ENCODE data around the gene TFAM. TPM values are rescaled to one million over a fixed set of nuclear protein-coding genes. Genes with fewer than 3 reads are reported as not detected.
"Not testable (repeated sequence)": the region's sequence is repeated elsewhere in the genome, so short reads cannot be mapped to it uniquely, and the experiment has no call there.

The TFAM gene
- total RNA-seq, 1 donor from 2014 or later = 28.1 TPM

GRCh38 chr10:58373442-58373827 lies 11.8 kb upstream of the TFAM start:
- no peak for DNase-seq

GRCh38 chr10:58382489-58382995 lies 2.7 kb upstream of the TFAM start:
- no peak for DNase-seq

GRCh38 chr10:58384095-58384494 lies 1.1 kb upstream of the TFAM start:
- DNase-seq = peak; percentile 14

- DNase-seq = no peak
Measured at GRCh38 chr10:58384544-58384998, 639 bp upstream of the TFAM start.

- DNase-seq = peak; percentile 43
Measured at GRCh38 chr10:58385784-58386112, 538 bp downstream of the TFAM start.

- DNase-seq = no peak
Measured at GRCh38 chr10:58389024-58389423, 3.8 kb downstream of the TFAM start.

GRCh38 chr10:58393317-58393716 lies 8.1 kb downstream of the TFAM start:
- no peak for DNase-seq

- DNase-seq = no peak
Measured at GRCh38 chr10:58394471-58394870, 9.3 kb downstream of the TFAM start.

- DNase-seq = no peak
Measured at GRCh38 chr10:58396057-58396456, 10.8 kb downstream of the TFAM start.

GRCh38 chr10:58397830-58398229 lies 12.6 kb downstream of the TFAM start:
- no peak for DNase-seq

GRCh38 chr10:58399410-58399809 lies 14.2 kb downstream of the TFAM start:
- no peak for DNase-seq

- no peak for DNase-seq
Measured at GRCh38 chr10:58400609-58401008, 15.4 kb downstream of the TFAM start.

GRCh38 chr10:58404001-58404400 lies 18.8 kb downstream of the TFAM start:
- DNase-seq = no peak

GRCh38 chr10:58409956-58410610 lies 24.9 kb downstream of the TFAM start:
- no peak for DNase-seq

- no peak for DNase-seq
Measured at GRCh38 chr10:58412502-58412961, 27.3 kb downstream of the TFAM start.

GRCh38 chr10:58414270-58415041 lies 29.2 kb downstream of the TFAM start:
- DNase-seq = peak; percentile 79

- no peak for DNase-seq
Measured at GRCh38 chr10:58415757-58416156, 30.5 kb downstream of the TFAM start.

- DNase-seq = not testable (repeated sequence)
Measured at GRCh38 chr10:58417902-58418301, 32.7 kb downstream of the TFAM start.

- DNase-seq = no peak
Measured at GRCh38 chr10:58424176-58424575, 39.0 kb downstream of the TFAM start.

GRCh38 chr10:58428436-58428835 lies 43.2 kb downstream of the TFAM start:
- DNase-seq = not testable (repeated sequence)

GRCh38 chr10:58431903-58432302 lies 46.7 kb downstream of the TFAM start:
- DNase-seq = no peak

GRCh38 chr10:58433066-58433465 lies 47.9 kb downstream of the TFAM start:
- DNase-seq = no peak

- no peak for DNase-seq
Measured at GRCh38 chr10:58433571-58433970, 48.4 kb downstream of the TFAM start.

All from tongue (tissue), 2 donors.